Activated CD4-positive, alpha-beta T cell treated with anti-CD3 and anti-CD28 coated beads, Interleukin-2, amount 50 U/mL, for 4 hours (primary cell): ENCODE results near the gene LRMDA.

Experiments used
- DNase-seq, 2 experiments: peaks; one replicate each; pipeline ENCODE4 v3.0.0-alpha.2; 2020

Gene LRMDA

GRCh38 chr10:75449382-75450074 is 18.1 kb downstream of the LRMDA start:
- no peak for DNase-seq

GRCh38 chr10:75450075-75450445 is 18.6 kb downstream of the LRMDA start:
- no peak for DNase-seq

- DNase-seq: no peak
Observed at GRCh38 chr10:75450644-75451640, 19.5 kb downstream of the LRMDA start.

GRCh38 chr10:75451831-75452230 is 20.4 kb downstream of the LRMDA start:
- DNase-seq: no peak

- DNase-seq: no peak
Observed at GRCh38 chr10:75452997-75453396, 21.6 kb downstream of the LRMDA start.

- DNase-seq: no peak
Observed at GRCh38 chr10:75456122-75456521, 24.7 kb downstream of the LRMDA start.

- no peak for DNase-seq
Observed at GRCh38 chr10:75460059-75460458, 28.6 kb downstream of the LRMDA start.

- DNase-seq: no peak
Observed at GRCh38 chr10:75461672-75462649, 30.5 kb downstream of the LRMDA start.

GRCh38 chr10:75462865-75463264 is 31.4 kb downstream of the LRMDA start:
- no peak for DNase-seq

- no peak for DNase-seq
Observed at GRCh38 chr10:75464478-75465449, 33.3 kb downstream of the LRMDA start.

- no peak for DNase-seq
Observed at GRCh38 chr10:75465450-75465827, 34.0 kb downstream of the LRMDA start.

GRCh38 chr10:75466001-75466400 is 34.6 kb downstream of the LRMDA start:
- DNase-seq: no peak

- DNase-seq: no peak
Observed at GRCh38 chr10:75466886-75467285, 35.5 kb downstream of the LRMDA start.

GRCh38 chr10:75468612-75469005 is 37.2 kb downstream of the LRMDA start:
- no peak for DNase-seq

- no peak for DNase-seq
Observed at GRCh38 chr10:75469006-75469616, 37.7 kb downstream of the LRMDA start.

- DNase-seq: no peak
Observed at GRCh38 chr10:75470901-75471300, 39.5 kb downstream of the LRMDA start.

- no peak for DNase-seq
Observed at GRCh38 chr10:75472685-75473084, 41.3 kb downstream of the LRMDA start.

- no peak for DNase-seq
Observed at GRCh38 chr10:75474106-75474505, 42.7 kb downstream of the LRMDA start.

GRCh38 chr10:75475460-75476182 is 44.2 kb downstream of the LRMDA start:
- no peak for DNase-seq

GRCh38 chr10:75476569-75476968 is 45.1 kb downstream of the LRMDA start:
- no peak for DNase-seq
